Trophoblast cell (in vitro differentiated cells and primary cell): ENCODE measurements around the gene TRAPPC12.

Experiments used
- DNase-seq, 2 donors: peaks; one replicate each; pipeline ENCODE4 v3.0.0-alpha.2; 2016
- H2AFZ ChIP-seq: 2 replicates; pipeline ENCODE4 v1.6.1; 2013; ENCODE audit warnings: low read length, moderate library complexity, mild to moderate bottlenecking; ENCODE audit not compliant: insufficient read depth, poor library complexity
- H2AK5ac ChIP-seq: 2 replicates; pipeline ENCODE4 v1.6.1; 2013; ENCODE audit warnings: mild to moderate bottlenecking, low read length
- H2BK120ac ChIP-seq: 2 replicates; pipeline ENCODE4 v1.6.1; 2013; ENCODE audit warnings: low read length, mild to moderate bottlenecking, moderate library complexity; ENCODE audit not compliant: insufficient read depth, poor library complexity
- H2BK12ac ChIP-seq: 2 replicates; pipeline ENCODE4 v1.6.1; 2013; ENCODE audit warnings: mild to moderate bottlenecking, low read length, moderate library complexity
- H2BK5ac ChIP-seq: 2 replicates; pipeline ENCODE4 v1.6.1; 2013; ENCODE audit warnings: low read length, low read depth, moderate library complexity, mild to moderate bottlenecking; ENCODE audit not compliant: poor library complexity
- H3K14ac ChIP-seq: 2 replicates; pipeline ENCODE4 v1.6.1; 2013; ENCODE audit warnings: mild to moderate bottlenecking, low read length
- H3K18ac ChIP-seq: 2 replicates; pipeline ENCODE4 v1.6.1; 2013; ENCODE audit warnings: mild to moderate bottlenecking, low read length
- H3K23ac ChIP-seq: 2 replicates; pipeline ENCODE4 v1.6.1; 2013; ENCODE audit warnings: low read length
- H3K27ac ChIP-seq: 2 replicates; pipeline ENCODE4 v1.5.1; 2013; ENCODE audit warnings: low read depth, mild to moderate bottlenecking, inconsistent platforms, low read length, moderate library complexity
- H3K27me3 ChIP-seq: 2 replicates; pipeline ENCODE4 v1.6.1; 2013; ENCODE audit warnings: inconsistent platforms, mild to moderate bottlenecking, low read length, moderate library complexity; ENCODE audit not compliant: insufficient read depth
- H3K36me3 ChIP-seq, 2 experiments: 1 replicate in 1 of 2; 2 replicates in 1 of 2; pipeline ENCODE4 v1.6.1; 2013; ENCODE audit warnings: low read length in 2 of 2, mild to moderate bottlenecking in 2 of 2, moderate library complexity in 1 of 2; ENCODE audit not compliant: insufficient read depth in 2 of 2, control insufficient read depth in 1 of 2
- H3K4ac ChIP-seq: 2 replicates; pipeline ENCODE4 v1.6.1; 2013; ENCODE audit warnings: low read depth, mild to moderate bottlenecking, low read length, moderate library complexity
- H3K4me1 ChIP-seq, 2 experiments: 1 replicate in 1 of 2; 2 replicates in 1 of 2; pipeline ENCODE4 v1.6.1; 2013; ENCODE audit warnings: low read length in 2 of 2, mild to moderate bottlenecking in 2 of 2, moderate library complexity in 1 of 2; ENCODE audit not compliant: insufficient read depth in 2 of 2, control insufficient read depth in 1 of 2
- H3K4me2 ChIP-seq: 2 replicates; pipeline ENCODE4 v1.6.1; 2013; ENCODE audit warnings: inconsistent platforms, mild to moderate bottlenecking, low read length, moderate library complexity
- H3K4me3 ChIP-seq: 2 replicates; pipeline ENCODE4 v1.5.1; 2013; ENCODE audit warnings: mild to moderate bottlenecking, low read depth, low read length, inconsistent platforms
- H3K79me1 ChIP-seq: one replicate; pipeline ENCODE4 v1.6.1; 2013; ENCODE audit warnings: low read length
- H3K79me2 ChIP-seq: 2 replicates; pipeline ENCODE4 v1.6.1; 2013; ENCODE audit warnings: low read length, mild to moderate bottlenecking; ENCODE audit not compliant: control insufficient read depth, insufficient read depth, poor library complexity
- H3K9ac ChIP-seq: 2 replicates; pipeline ENCODE4 v1.6.1; 2013; ENCODE audit warnings: mild to moderate bottlenecking, low read length
- H3K9me3 ChIP-seq: 2 replicates; pipeline ENCODE4 v1.6.1; 2013; ENCODE audit warnings: low read depth, mild to moderate bottlenecking, control low read depth, inconsistent platforms, low read length; ENCODE audit not compliant: insufficient read depth
- H4K12ac ChIP-seq: 2 replicates; pipeline ENCODE4 v1.6.1; 2013; ENCODE audit warnings: low read depth, mild to moderate bottlenecking, low read length, moderate library complexity
- H4K8ac ChIP-seq: 2 replicates; pipeline ENCODE4 v1.6.1; 2013; ENCODE audit warnings: low read depth, mild to moderate bottlenecking, low read length, moderate library complexity
- H4K91ac ChIP-seq: one replicate; pipeline ENCODE4 v1.6.1; 2013; ENCODE audit warnings: low read depth, mild to moderate bottlenecking, low read length, moderate library complexity
- WGBS: extraction: QIAGEN DNeasy Blood & Tissue Kit; methylation state at CpG from one replicate; pipeline ENCODE4 v1.1.7; 2013; ENCODE audit warnings: missing lambda C conversion rate; ENCODE audit not compliant: insufficient read length, insufficient coverage; ENCODE audit errors: extremely low coverage; 5-methylcytosine and 5-hydroxymethylcytosine counted together

The TRAPPC12 gene

DNA sequence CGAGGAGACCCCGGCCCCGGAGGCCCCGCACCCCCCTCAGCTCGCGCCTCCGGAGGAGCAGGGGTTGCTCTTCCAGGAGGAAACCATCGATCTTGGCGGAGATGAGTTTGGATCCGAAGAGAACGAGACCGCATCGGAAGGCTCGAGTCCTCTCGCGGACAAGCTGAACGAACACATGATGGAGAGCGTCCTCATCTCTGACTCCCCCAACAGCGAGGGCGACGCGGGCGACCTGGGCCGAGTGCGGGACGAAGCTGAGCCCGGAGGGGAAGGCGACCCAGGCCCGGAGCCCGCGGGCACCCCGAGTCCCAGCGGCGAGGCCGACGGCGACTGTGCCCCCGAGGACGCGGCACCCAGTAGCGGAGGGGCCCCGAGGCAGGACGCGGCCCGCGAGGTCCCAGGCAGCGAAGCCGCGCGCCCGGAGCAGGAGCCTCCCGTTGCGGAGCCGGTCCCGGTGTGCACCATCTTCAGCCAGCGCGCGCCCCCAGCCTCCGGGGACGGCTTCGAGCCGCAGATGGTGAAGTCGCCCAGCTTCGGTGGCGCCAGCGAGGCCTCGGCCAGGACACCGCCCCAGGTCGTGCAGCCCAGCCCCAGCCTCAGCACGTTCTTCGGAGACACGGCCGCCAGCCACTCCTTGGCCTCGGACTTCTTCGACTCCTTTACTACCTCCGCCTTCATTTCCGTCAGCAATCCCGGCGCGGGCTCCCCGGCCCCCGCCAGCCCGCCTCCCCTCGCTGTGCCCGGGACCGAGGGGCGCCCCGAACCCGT, 8.3 kb downstream of the TRAPPC12 start:
- no CpG with 5 or more reads among the region's 89 CpGs for WGBS
- Histone ChIP-seq H3K27ac (no peak overlapping the region), H3K23ac (no peak overlapping the region), H3K14ac (no peak overlapping the region), H3K4me1 (no peaks in the 10 kb centered on the region), H3K9me3 (no peaks in the 10 kb centered on the region), H3K27me3 (no peaks in the 10 kb centered on the region), H4K8ac (no peak overlapping the region), H2AK5ac (no peak overlapping the region), H4K91ac (no peak overlapping the region), H3K36me3 (peaks cover 27 to 36% of the 10 kb centered on the region in 2 experiments), H2BK12ac (no peak overlapping the region), H3K79me2 (no peaks in the 10 kb centered on the region), H3K79me1 (no peaks in the 10 kb centered on the region), H3K4me3 (no peak overlapping the region), H3K18ac (no peak overlapping the region), H2AFZ (no peak overlapping the region), H3K4me2 (no peak overlapping the region), H2BK120ac (no peak overlapping the region), H3K4ac (no peak overlapping the region), H4K12ac (no peak overlapping the region), H2BK5ac (no peak overlapping the region), H3K9ac (no peak overlapping the region)
- DNase-seq = no peak

DNA sequence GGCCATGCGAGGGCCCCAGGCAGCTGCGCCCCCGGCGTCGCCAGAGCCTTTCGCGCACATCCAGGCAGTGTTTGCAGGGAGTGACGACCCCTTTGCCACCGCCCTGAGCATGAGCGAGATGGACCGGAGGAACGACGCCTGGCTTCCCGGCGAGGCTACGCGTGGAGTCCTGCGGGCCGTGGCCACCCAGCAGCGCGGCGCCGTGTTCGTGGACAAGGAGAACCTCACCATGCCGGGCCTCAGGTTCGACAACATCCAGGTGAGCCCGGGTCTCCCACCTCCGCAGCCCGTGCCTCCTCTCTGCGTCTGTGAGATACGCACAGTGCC, 8.9 kb downstream of the TRAPPC12 start:
- no peaks in the 10 kb centered on the region for H3K9me3 ChIP-seq
- H3K18ac ChIP-seq = no peak overlapping the region
- H3K27ac ChIP-seq = no peak overlapping the region
- no peaks in the 10 kb centered on the region for H3K79me1 ChIP-seq
- no peak overlapping the region for H4K12ac ChIP-seq
- H3K36me3 ChIP-seq = peaks cover 26 to 36% of the 10 kb centered on the region in 2 experiments
- DNase-seq = no peak
- no peak overlapping the region for H2AFZ ChIP-seq
- no peak overlapping the region for H4K91ac ChIP-seq
- no peak overlapping the region for H3K4ac ChIP-seq
- no CpG with 5 or more reads among the region's 31 CpGs for WGBS
- no peak overlapping the region for H3K23ac ChIP-seq
- H3K4me2 ChIP-seq = no peak overlapping the region
- H3K4me1 ChIP-seq = no peaks in the 10 kb centered on the region
- no peak overlapping the region for H4K8ac ChIP-seq
- no peak overlapping the region for H3K14ac ChIP-seq
- H3K27me3 ChIP-seq = no peaks in the 10 kb centered on the region
- no peak overlapping the region for H2BK12ac ChIP-seq
- H3K9ac ChIP-seq = no peak overlapping the region
- peak overlapping the region; percentile 20 for H3K4me3 ChIP-seq
- no peak overlapping the region for H2AK5ac ChIP-seq
- H2BK5ac ChIP-seq = no peak overlapping the region
- no peak overlapping the region for H2BK120ac ChIP-seq
- H3K79me2 ChIP-seq = no peaks in the 10 kb centered on the region

DNA sequence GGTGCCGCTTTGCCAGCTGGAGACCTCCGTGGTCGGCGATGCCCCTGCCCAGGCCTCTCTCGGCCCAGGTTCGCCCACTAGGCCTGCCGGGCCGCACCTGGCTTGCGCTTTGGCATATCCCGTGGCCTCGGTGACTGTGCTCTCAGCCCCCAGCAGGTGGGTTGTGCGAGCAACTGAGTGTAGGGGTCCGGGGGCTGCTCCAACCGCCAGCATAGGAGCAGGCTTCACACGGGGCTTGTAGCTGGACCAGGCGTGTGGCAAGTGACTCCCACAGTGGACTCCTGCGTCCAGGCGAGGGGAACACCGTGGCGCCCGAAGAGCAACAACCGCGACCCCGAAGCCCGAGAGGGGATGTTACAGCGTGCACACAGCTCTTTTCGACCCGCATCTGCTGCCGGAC, 9.7 kb downstream of the TRAPPC12 start:
- Histone ChIP-seq H3K4ac (no peak overlapping the region), H3K4me2 (no peak overlapping the region), H3K4me3 (no peak overlapping the region), H3K9me3 (no peaks in the 10 kb centered on the region), H4K91ac (no peak overlapping the region), H4K12ac (no peak overlapping the region), H3K79me1 (no peaks in the 10 kb centered on the region), H3K79me2 (no peaks in the 10 kb centered on the region), H3K18ac (no peak overlapping the region), H2BK5ac (no peak overlapping the region), H3K14ac (no peak overlapping the region), H3K27me3 (no peaks in the 10 kb centered on the region), H2AFZ (no peak overlapping the region), H2BK120ac (no peak overlapping the region), H3K4me1 (no peaks in the 10 kb centered on the region), H2BK12ac (no peak overlapping the region), H3K27ac (no peak overlapping the region), H3K23ac (no peak overlapping the region), H3K36me3 (peaks cover 24 to 40% of the 10 kb centered on the region in 2 experiments), H2AK5ac (no peak overlapping the region), H4K8ac (no peak overlapping the region), H3K9ac (no peak overlapping the region)
- no peak for DNase-seq
- no CpG with 5 or more reads among the region's 29 CpGs for WGBS

DNA sequence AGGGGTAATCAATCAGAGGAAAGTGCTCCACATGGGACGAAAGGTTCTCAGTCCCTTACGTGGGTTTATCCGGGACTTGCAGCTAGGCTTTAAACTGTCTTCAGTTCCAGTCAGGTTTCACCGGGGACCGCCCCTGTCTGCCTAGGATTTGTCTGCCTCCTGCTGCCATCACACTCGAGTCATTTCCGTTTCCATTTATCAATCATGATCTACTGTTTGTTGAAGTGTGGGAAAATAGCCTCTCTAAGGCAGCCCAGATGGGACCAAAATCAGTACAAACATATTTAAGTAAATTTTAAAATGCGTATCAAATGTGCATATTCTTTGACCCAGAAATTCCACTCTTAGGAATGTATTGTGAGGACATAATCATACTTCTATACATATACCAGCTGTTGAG, 10.5 kb downstream of the TRAPPC12 start:
- Histone ChIP-seq H3K4me2 (no peak overlapping the region), H4K91ac (no peak overlapping the region), H3K79me2 (no peaks in the 10 kb centered on the region), H3K14ac (no peak overlapping the region), H3K79me1 (no peaks in the 10 kb centered on the region), H4K8ac (no peak overlapping the region), H3K36me3 (peaks cover 24 to 40% of the 10 kb centered on the region in 2 experiments), H3K4me1 (no peaks in the 10 kb centered on the region), H3K27me3 (no peaks in the 10 kb centered on the region), H3K18ac (no peak overlapping the region), H4K12ac (no peak overlapping the region), H3K9me3 (no peaks in the 10 kb centered on the region), H2BK12ac (no peak overlapping the region), H2AK5ac (no peak overlapping the region), H3K4ac (no peak overlapping the region), H2BK5ac (no peak overlapping the region), H3K23ac (no peak overlapping the region), H2BK120ac (no peak overlapping the region), H3K4me3 (no peak overlapping the region), H2AFZ (no peak overlapping the region), H3K27ac (no peak overlapping the region), H3K9ac (no peak overlapping the region)
- DNase-seq = no peak
- WGBS = no CpG with 5 or more reads among the region's 8 CpGs
